H9 (cell line): Measurements from ENCODE around the gene ZNF791. TPM values are rescaled to one million over a fixed set of nuclear protein-coding genes. Genes with fewer than 3 reads are reported as not detected.

Experiments used
- DNase-seq: peaks from one replicate; pipeline ENCODE4 v3.0.0-alpha.2; 2017
- H2AFZ ChIP-seq: one replicate; pipeline ENCODE4 v1.6.1; 2013; ENCODE audit warnings: mild to moderate bottlenecking, low read length, control low read depth, moderate library complexity
- H2AK5ac ChIP-seq: 2 replicates; pipeline ENCODE4 v1.6.1; 2013; ENCODE audit warnings: low read length, control low read depth, mixed read lengths; ENCODE audit not compliant: insufficient read length
- H2BK120ac ChIP-seq: one replicate; pipeline ENCODE4 v1.6.1; 2013; ENCODE audit warnings: low read depth, mild to moderate bottlenecking, low read length, control low read depth, inconsistent platforms; ENCODE audit not compliant: poor library complexity, severe bottlenecking
- H2BK12ac ChIP-seq: 2 replicates; pipeline ENCODE4 v1.6.1; 2013; ENCODE audit warnings: low read length, control low read depth, mixed read lengths, low read depth; ENCODE audit not compliant: insufficient read length
- H2BK15ac ChIP-seq: 2 replicates; pipeline ENCODE4 v1.6.1; 2013; ENCODE audit warnings: low read depth, low read length, control low read depth
- H2BK20ac ChIP-seq: one replicate; pipeline ENCODE4 v1.6.1; 2013; ENCODE audit warnings: low read depth, mild to moderate bottlenecking, low read length, control low read depth, inconsistent platforms; ENCODE audit not compliant: poor library complexity, severe bottlenecking
- H2BK5ac ChIP-seq: 2 replicates; pipeline ENCODE4 v1.6.1; 2013; ENCODE audit warnings: low read length, control low read depth, mixed read lengths; ENCODE audit not compliant: insufficient read length
- H3K14ac ChIP-seq: 2 replicates; pipeline ENCODE4 v1.6.1; 2013; ENCODE audit warnings: low read length, control low read depth; ENCODE audit not compliant: insufficient read depth
- H3K18ac ChIP-seq: 2 replicates; pipeline ENCODE4 v1.6.1; 2013; ENCODE audit warnings: low read depth, mild to moderate bottlenecking, mixed read lengths, low read length, control low read depth; ENCODE audit not compliant: insufficient read length
- H3K23ac ChIP-seq: 2 replicates; pipeline ENCODE4 v1.6.1; 2013; ENCODE audit warnings: low read length, control low read depth, mixed read lengths, low read depth; ENCODE audit not compliant: insufficient read length
- H3K23me2 ChIP-seq: 2 replicates; pipeline ENCODE4 v1.6.1; 2013; ENCODE audit warnings: low read depth, mild to moderate bottlenecking, mixed read lengths, low read length, control low read depth; ENCODE audit not compliant: insufficient read length, poor library complexity, severe bottlenecking
- H3K27ac ChIP-seq: 2 replicates; pipeline ENCODE4 v1.5.1; 2013; ENCODE audit warnings: low read length, control low read depth, mixed read lengths, low read depth; ENCODE audit not compliant: insufficient read length
- H3K27me3 ChIP-seq: 2 replicates; pipeline ENCODE4 v1.6.1; 2013; ENCODE audit warnings: low read length, control low read depth, inconsistent platforms; ENCODE audit not compliant: insufficient read depth
- H3K4ac ChIP-seq: 2 replicates; pipeline ENCODE4 v1.6.1; 2013; ENCODE audit warnings: low read depth, mild to moderate bottlenecking, control low read depth, inconsistent platforms, low read length, moderate library complexity
- H3K4me1 ChIP-seq: 2 replicates; pipeline ENCODE4 v1.6.1; 2013; ENCODE audit warnings: low read length, control low read depth, inconsistent platforms; ENCODE audit not compliant: insufficient read depth
- H3K4me2 ChIP-seq: 2 replicates; pipeline ENCODE4 v1.6.1; 2013; ENCODE audit warnings: low read length, control low read depth, mixed read lengths; ENCODE audit not compliant: insufficient read length, insufficient read depth
- H3K56ac ChIP-seq: 2 replicates; pipeline ENCODE4 v1.6.1; 2013; ENCODE audit warnings: low read depth, mild to moderate bottlenecking, mixed read lengths, low read length, control low read depth; ENCODE audit not compliant: insufficient read length
- H3K79me1 ChIP-seq: 2 replicates; pipeline ENCODE4 v1.6.1; 2013; ENCODE audit warnings: low read depth, mild to moderate bottlenecking, moderate library complexity, low read length, control low read depth, inconsistent platforms; ENCODE audit not compliant: insufficient read depth, poor library complexity, severe bottlenecking
- H3K79me2 ChIP-seq: 2 replicates; pipeline ENCODE4 v1.6.1; 2013; ENCODE audit warnings: low read length, control low read depth, inconsistent platforms; ENCODE audit not compliant: insufficient read depth
- H3K9ac ChIP-seq: 2 replicates; pipeline ENCODE4 v1.6.1; 2013; ENCODE audit warnings: low read length, control low read depth, mixed read lengths; ENCODE audit not compliant: insufficient read length; ENCODE audit errors: extremely low read depth
- H3K9me3 ChIP-seq: one replicate; pipeline ENCODE4 v1.6.1; 2013; ENCODE audit warnings: low read depth, low read length, inconsistent platforms; ENCODE audit not compliant: control insufficient read depth
- H3T11ph ChIP-seq: one replicate; pipeline ENCODE4 v1.6.1; 2013; ENCODE audit warnings: mild to moderate bottlenecking, low read length, control low read depth, inconsistent platforms
- H4K20me1 ChIP-seq: one replicate; pipeline ENCODE4 v1.6.1; 2013; ENCODE audit not compliant: control insufficient read depth, insufficient read length, insufficient read depth
- H4K5ac ChIP-seq: 2 replicates; pipeline ENCODE4 v1.6.1; 2013; ENCODE audit warnings: low read depth, mild to moderate bottlenecking, mixed read lengths, low read length, control low read depth; ENCODE audit not compliant: insufficient read length
- H4K8ac ChIP-seq: replicated peaks from 2 replicates; pipeline ENCODE4 v1.6.1; 2013; ENCODE audit warnings: low read length, control low read depth, mixed read lengths, low read depth; ENCODE audit not compliant: insufficient read length
- H4K91ac ChIP-seq: 2 replicates; pipeline ENCODE4 v1.6.1; 2013; ENCODE audit warnings: low read depth, mild to moderate bottlenecking, moderate library complexity, mixed read lengths, low read length, control low read depth; ENCODE audit not compliant: insufficient read length
- H3K27ac Mint-ChIP-seq, 3 experiments: 2 replicates in 2 of 3; 3 replicates in 1 of 3; pipeline ENCODE4 v1.8.0; 2020 to 2021; ENCODE audit warnings: mixed read lengths in 3 of 3, mild to moderate bottlenecking in 1 of 3, moderate library complexity in 1 of 3
- H3K27me3 Mint-ChIP-seq: 2 replicates; pipeline ENCODE4 v1.8.0; 2021; ENCODE audit warnings: low read depth, mild to moderate bottlenecking, moderate library complexity, mixed read lengths
- H3K36me3 Mint-ChIP-seq, 3 experiments: 2 replicates in 2 of 3; 3 replicates in 1 of 3; pipeline ENCODE4 v1.8.0; 2020 to 2021; ENCODE audit warnings: low read depth in 3 of 3, mixed read lengths in 3 of 3; ENCODE audit not compliant: insufficient read depth in 1 of 3
- H3K4me1 Mint-ChIP-seq, 2 experiments: 2 replicates each; pipeline ENCODE4 v1.8.0; 2020; ENCODE audit warnings: mixed read lengths in 2 of 2
- H3K4me3 Mint-ChIP-seq, 2 experiments: 2 replicates in 1 of 2; 3 replicates in 1 of 2; pipeline ENCODE4 v1.8.0; 2020 to 2021; ENCODE audit warnings: mild to moderate bottlenecking in 2 of 2, mixed read lengths in 2 of 2, moderate library complexity in 1 of 2
- H3K9me3 Mint-ChIP-seq, 2 experiments: 2 replicates in 1 of 2; 3 replicates in 1 of 2; pipeline ENCODE4 v1.8.0; 2020; ENCODE audit warnings: mild to moderate bottlenecking in 2 of 2, mixed read lengths in 2 of 2, moderate library complexity in 1 of 2
- CTCF ChIP-seq: fragments of 200-600 bp; sonication (generic); conservative IDR thresholded peaks from 3 replicates; pipeline ENCODE4 v1.8.0; 2021; ENCODE audit warnings: antibody characterized with exemption, mild to moderate bottlenecking
- WGBS: extraction: QIAGEN DNeasy Blood & Tissue Kit; methylation state at CpG from one replicate; pipeline ENCODE4 v1.1.7; 2013; ENCODE audit warnings: missing lambda C conversion rate, low lambda C conversion rate, mixed read lengths; ENCODE audit not compliant: insufficient read length; ENCODE audit errors: extremely low coverage; 5-methylcytosine and 5-hydroxymethylcytosine counted together
- total RNA-seq: library from RNA; stranded (reverse); gene quantifications from 2 replicates; pipeline ENCODE4 v1.2.1, GENCODE V29; 2021

Gene ZNF791
- total RNA-seq, 1 experiment from 2014 or later: 20.2 TPM

DNA sequence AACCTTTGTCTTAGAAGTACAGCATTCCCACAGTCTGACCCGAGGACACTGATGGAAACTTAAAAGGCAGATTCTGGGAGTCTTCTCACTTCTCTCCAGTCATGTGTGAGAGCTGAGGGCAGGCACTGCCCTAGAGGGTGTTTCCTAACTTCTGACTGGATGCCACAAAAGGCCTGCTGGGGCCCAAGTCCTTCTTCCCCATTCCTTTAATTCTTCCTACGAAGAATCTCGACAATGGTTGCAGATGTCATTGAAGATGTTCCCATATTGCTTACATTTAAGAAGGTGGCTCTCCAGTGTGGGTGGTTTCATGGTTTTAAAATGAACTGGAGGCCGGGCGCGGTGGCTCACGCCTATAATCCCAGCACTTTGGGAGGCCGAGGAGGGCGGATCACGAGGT lies 32.1 kb upstream of the ZNF791 start:
- H4K8ac ChIP-seq: no peak overlapping the region
- no peak overlapping the region for H2AK5ac ChIP-seq
- H2BK12ac ChIP-seq: no peak overlapping the region
- Mint-ChIP-seq H3K27me3 (no peaks in the 10 kb centered on the region), H3K4me3 (no peak overlapping the region), H3K9me3 (peaks cover 40 to 45% of the 10 kb centered on the region in 2 experiments), H3K4me1 (peaks cover 5 to 12% of the 10 kb centered on the region in 2 experiments), H3K27ac (no peak overlapping the region), H3K36me3 (peaks cover 55 to 57% (median 57%) of the 10 kb centered on the region in 3 experiments)
- H3K4me2 ChIP-seq: no peak overlapping the region
- no peaks in the 10 kb centered on the region for H3K23me2 ChIP-seq
- H3K4ac ChIP-seq: no peak overlapping the region
- no peak overlapping the region for H3K14ac ChIP-seq
- no peak overlapping the region for H3K27ac ChIP-seq
- no peaks in the 10 kb centered on the region; the same call in 1 of the 2 replicates for H3K4me1 ChIP-seq
- no peak overlapping the region for H3T11ph ChIP-seq
- H3K27me3 ChIP-seq: no peaks in the 10 kb centered on the region
- H4K5ac ChIP-seq: no peak overlapping the region
- no peak for TF ChIP-seq CTCF
- peaks cover 16% of the 10 kb centered on the region for H3K9me3 ChIP-seq
- no peak overlapping the region for H3K18ac ChIP-seq
- WGBS: no CpG with 5 or more reads among the region's 10 CpGs
- no peak overlapping the region for H3K23ac ChIP-seq
- H2BK5ac ChIP-seq: no peak overlapping the region
- no peak overlapping the region for H2BK20ac ChIP-seq
- H3K9ac ChIP-seq: no peak overlapping the region
- H2AFZ ChIP-seq: no peak overlapping the region
- H4K91ac ChIP-seq: no peak overlapping the region
- no peak for DNase-seq
- H3K79me2 ChIP-seq: no peaks in the 10 kb centered on the region
- no peaks in the 10 kb centered on the region for H3K79me1 ChIP-seq
- no peak overlapping the region for H3K56ac ChIP-seq
- no peak overlapping the region for H2BK120ac ChIP-seq
- no peaks in the 10 kb centered on the region for H4K20me1 ChIP-seq
- H2BK15ac ChIP-seq: no peak overlapping the region
